NB4 (cell line): ENCODE results near the gene LPP.

Source experiments
- DNase-seq: peaks from one replicate; pipeline ENCODE4 v3.0.0; 2010; ENCODE audit warnings: low read depth
- H3K4me3 ChIP-seq: one replicate; pipeline ENCODE4 v1.5.1; 2011; ENCODE audit warnings: mild to moderate bottlenecking, low read depth, low read length, moderate library complexity
- MYC ChIP-seq: IDR thresholded peaks from 2 replicates; pipeline ENCODE4 v1.6.1; 2011; ENCODE audit warnings: low read depth, low read length
- POLR2A ChIP-seq: IDR thresholded peaks from 2 replicates; pipeline ENCODE4 v1.6.1; 2011; ENCODE audit warnings: mild to moderate bottlenecking; ENCODE audit not compliant: insufficient read length; ENCODE audit errors: extremely low read depth
- TF ChIP-seq, protein P1 (sequence below): IDR thresholded peaks from one replicate; pipeline ENCODE4 v1.5.1; 2012; ENCODE audit warnings: low read depth, low read length
- TF ChIP-seq, protein P2 (sequence below): IDR thresholded peaks from 2 replicates; pipeline ENCODE4 v1.6.1; 2011; ENCODE audit warnings: low read depth, low read length

Gene LPP

DNA sequence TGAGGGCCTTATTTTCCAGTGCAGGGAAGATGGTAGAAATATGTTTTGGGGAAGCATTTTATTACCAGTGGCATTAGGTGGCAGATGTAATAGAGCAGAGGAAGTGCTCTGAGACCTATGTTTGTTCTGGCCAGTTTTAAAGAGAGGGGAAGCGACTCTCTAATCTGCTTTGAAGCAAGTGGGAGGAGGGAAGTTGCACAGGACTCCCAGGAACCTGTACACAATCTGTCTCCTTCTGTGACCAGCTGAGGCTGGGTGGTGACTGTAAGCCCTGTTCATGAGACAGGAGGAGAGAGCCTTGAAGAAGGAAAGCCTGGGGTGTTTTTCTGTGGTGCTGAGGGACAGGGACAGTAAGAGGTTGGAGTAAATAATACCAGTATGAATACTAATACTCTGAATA, 60.5 kb downstream of the LPP start:
- TF ChIP-seq, protein P1, sequence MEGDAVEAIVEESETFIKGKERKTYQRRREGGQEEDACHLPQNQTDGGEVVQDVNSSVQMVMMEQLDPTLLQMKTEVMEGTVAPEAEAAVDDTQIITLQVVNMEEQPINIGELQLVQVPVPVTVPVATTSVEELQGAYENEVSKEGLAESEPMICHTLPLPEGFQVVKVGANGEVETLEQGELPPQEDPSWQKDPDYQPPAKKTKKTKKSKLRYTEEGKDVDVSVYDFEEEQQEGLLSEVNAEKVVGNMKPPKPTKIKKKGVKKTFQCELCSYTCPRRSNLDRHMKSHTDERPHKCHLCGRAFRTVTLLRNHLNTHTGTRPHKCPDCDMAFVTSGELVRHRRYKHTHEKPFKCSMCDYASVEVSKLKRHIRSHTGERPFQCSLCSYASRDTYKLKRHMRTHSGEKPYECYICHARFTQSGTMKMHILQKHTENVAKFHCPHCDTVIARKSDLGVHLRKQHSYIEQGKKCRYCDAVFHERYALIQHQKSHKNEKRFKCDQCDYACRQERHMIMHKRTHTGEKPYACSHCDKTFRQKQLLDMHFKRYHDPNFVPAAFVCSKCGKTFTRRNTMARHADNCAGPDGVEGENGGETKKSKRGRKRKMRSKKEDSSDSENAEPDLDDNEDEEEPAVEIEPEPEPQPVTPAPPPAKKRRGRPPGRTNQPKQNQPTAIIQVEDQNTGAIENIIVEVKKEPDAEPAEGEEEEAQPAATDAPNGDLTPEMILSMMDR = no peak
- TF ChIP-seq MYC (no peak), POLR2A (no peak)
- TF ChIP-seq, protein P2, sequence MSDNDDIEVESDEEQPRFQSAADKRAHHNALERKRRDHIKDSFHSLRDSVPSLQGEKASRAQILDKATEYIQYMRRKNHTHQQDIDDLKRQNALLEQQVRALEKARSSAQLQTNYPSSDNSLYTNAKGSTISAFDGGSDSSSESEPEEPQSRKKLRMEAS = no peak
- peak; percentile 15 for DNase-seq
- H3K4me3 ChIP-seq = no peak overlapping the region

DNA sequence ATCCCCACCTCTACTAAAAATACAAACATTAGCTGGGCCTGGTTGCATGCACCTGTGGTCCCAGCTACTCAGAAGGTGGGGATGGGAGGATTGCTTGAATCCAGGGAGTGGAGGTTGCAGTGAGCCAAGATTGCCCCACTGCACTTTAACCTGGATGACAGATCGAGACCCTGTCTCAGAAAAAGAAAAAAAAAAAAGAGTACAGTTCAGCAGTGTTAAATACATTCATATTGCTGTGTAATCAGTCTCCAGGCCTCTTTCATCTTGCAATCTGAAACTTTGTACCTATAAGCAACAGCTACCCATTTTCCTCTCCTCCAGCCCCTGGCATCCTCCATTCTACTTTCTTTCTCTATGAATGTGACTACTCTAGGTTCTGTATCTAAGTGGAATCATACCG, 61.2 kb downstream of the LPP start:
- TF ChIP-seq POLR2A = no peak
- TF ChIP-seq, protein P2 = no peak
- TF ChIP-seq, protein P1 = no peak
- no peak overlapping the region for H3K4me3 ChIP-seq
- DNase-seq = no peak

DNA sequence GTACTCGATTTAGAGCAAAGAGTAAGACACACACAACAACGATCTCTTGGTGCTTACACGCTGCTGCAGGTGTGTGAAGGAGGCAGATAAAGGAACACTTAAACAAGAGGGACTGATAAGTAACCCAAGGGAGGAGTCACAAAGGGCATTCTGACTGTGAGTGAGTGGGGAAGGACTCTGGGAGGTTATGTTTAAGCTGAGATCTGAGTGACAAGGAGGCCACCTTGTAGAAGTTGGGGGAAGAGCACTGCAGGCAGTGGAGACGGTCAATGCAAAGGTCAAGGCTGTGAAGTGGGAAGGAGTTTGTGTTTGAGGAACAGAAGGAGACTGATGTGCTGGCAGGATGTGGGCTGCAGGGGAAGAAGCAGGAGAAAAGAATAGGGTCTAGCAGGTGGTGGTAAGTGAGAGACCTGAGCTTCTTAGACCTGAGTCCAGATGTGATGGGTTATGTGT, 63.1 kb downstream of the LPP start:
- no peak overlapping the region for H3K4me3 ChIP-seq
- TF ChIP-seq POLR2A = no peak
- TF ChIP-seq, protein P1 = no peak
- no peak for TF ChIP-seq MYC
- TF ChIP-seq, protein P2 = no peak
- no peak for DNase-seq

DNA sequence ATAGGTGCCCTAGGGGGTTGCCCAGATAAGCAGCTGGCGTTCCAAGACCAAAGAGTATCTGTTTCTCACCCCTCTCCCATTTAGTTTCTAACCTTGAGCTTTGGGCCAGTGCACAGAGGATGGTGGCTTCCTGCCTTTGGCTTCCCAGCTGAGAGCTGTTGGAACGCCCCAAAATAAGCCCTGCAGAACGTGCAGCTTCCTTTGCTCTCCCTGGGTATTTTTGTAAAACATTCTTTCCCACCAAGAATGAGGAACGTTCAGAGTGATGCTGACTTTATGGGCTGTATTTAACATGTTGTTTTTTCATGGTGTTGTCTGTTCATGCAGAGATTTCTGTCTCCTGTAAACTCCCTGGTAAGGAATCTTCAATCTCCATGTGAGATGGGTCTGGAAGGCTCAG, 63.8 kb downstream of the LPP start:
- H3K4me3 ChIP-seq = no peak overlapping the region
- TF ChIP-seq MYC = no peak
- no peak for TF ChIP-seq POLR2A
- TF ChIP-seq, protein P1 = no peak
- TF ChIP-seq, protein P2 = no peak
- no peak for DNase-seq

DNA sequence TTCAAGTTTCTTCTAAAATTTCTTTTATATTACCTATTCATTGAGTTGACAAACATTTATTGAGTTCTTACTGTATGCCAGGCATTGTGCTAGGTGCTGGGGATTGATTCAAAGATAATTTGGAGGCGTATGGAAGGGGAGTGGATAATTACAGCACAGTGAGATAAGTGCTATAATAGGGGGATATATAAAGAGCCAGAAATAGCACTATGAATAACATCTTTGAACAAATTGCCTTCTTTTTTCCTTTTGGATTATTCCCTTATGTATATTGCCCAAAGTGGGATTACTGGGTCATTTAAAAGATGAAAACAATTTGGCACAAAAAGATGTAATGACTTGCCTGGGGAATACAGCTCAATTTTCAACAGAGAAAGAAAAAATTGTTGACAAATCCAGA, 64.6 kb downstream of the LPP start:
- no peak overlapping the region for H3K4me3 ChIP-seq
- TF ChIP-seq MYC (no peak), POLR2A (no peak)
- TF ChIP-seq, protein P2 = no peak
- TF ChIP-seq, protein P1 = no peak
- DNase-seq = no peak

DNA sequence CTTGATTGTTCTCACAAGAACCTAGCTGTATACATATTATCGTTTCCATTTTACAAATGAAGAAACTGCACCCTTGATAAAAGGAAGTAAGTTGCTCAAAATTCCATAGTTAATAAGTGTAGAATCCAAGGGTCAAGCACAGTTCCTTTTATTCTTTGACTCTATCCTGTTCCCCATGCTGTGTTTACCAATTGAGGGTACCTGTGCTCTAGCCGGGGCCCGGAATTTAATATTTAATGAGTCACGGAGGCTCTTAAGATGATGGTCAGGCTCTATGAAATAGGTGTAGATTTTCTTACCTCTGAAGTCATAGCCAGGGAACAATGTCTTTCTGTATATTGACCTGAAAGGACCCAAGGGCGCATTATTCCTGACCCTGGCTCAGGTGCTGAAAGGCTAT, 65.2 kb downstream of the LPP start:
- no peak overlapping the region for H3K4me3 ChIP-seq
- DNase-seq = no peak
- TF ChIP-seq, protein P2 = no peak
- TF ChIP-seq POLR2A (no peak), MYC (no peak)
- TF ChIP-seq, protein P1 = no peak
